Liver (tissue), 9 donors: ENCODE measurements around the gene ZSWIM4. TPM values are rescaled to one million over a fixed set of nuclear protein-coding genes. Genes with fewer than 3 reads are reported as not detected.

ENCODE experiments used
- DNase-seq: peaks from one replicate; pipeline ENCODE4 v3.0.0-alpha.2; 2017; ENCODE audit warnings: low spot score
- H3K27ac ChIP-seq, 2 donors: one replicate each; pipeline ENCODE4 v1.7.0; 2013; ENCODE audit warnings: inconsistent platforms in 2 of 2, low read length in 2 of 2, control low read depth in 1 of 2, low read depth in 1 of 2, mild to moderate bottlenecking in 1 of 2
- H3K27me3 ChIP-seq, 4 donors: one replicate each; pipeline versions ENCODE4 v1.6.1 to v1.7.0; 2013; ENCODE audit warnings: low read length in 3 of 4, inconsistent platforms in 1 of 4, mild to moderate bottlenecking in 1 of 4, moderate library complexity in 1 of 4; ENCODE audit not compliant: control insufficient read depth in 4 of 4, insufficient read depth in 4 of 4
- H3K36me3 ChIP-seq, 4 donors: one replicate each; pipeline versions ENCODE4 v1.6.1 to v1.7.0; 2013; ENCODE audit warnings: low read length in 3 of 4, mild to moderate bottlenecking in 3 of 4, low read depth in 1 of 4, moderate library complexity in 1 of 4; ENCODE audit not compliant: control insufficient read depth in 4 of 4, insufficient read depth in 3 of 4
- H3K4me1 ChIP-seq, 4 donors: one replicate each; pipeline versions ENCODE4 v1.6.1 to v1.7.0; 2013; ENCODE audit warnings: low read length in 3 of 4, mild to moderate bottlenecking in 3 of 4, moderate library complexity in 1 of 4; ENCODE audit not compliant: control insufficient read depth in 4 of 4, insufficient read depth in 4 of 4
- H3K4me3 ChIP-seq, 3 donors: one replicate each; pipeline versions ENCODE4 v1.6.1 to v1.7.0; 2013; ENCODE audit warnings: low read length in 3 of 3, control low read depth in 1 of 3, low read depth in 1 of 3, mild to moderate bottlenecking in 1 of 3
- H3K9ac ChIP-seq, 2 donors: one replicate each; pipeline ENCODE4 v1.7.0; 2013; ENCODE audit warnings: low read length in 2 of 2, mild to moderate bottlenecking in 2 of 2, moderate library complexity in 2 of 2, control low read depth in 1 of 2, low read depth in 1 of 2
- H3K9me3 ChIP-seq, 4 donors: one replicate each; pipeline versions ENCODE4 v1.6.1 to v1.7.0; 2013; ENCODE audit warnings: low read length in 3 of 4; ENCODE audit not compliant: control insufficient read depth in 4 of 4
- ATF3 ChIP-seq: IDR thresholded peaks from 2 replicates; pipeline ENCODE4 v1.6.1; 2016; ENCODE audit warnings: antibody characterized with exemption
- CTCF ChIP-seq: fragments of 150-350 bp; IDR thresholded peaks from 2 replicates; pipeline ENCODE4 v1.5.1; 2017; ENCODE audit warnings: improper control_type of control experiment, low read depth, low read length; ENCODE audit not compliant: missing input control
- EGR1 ChIP-seq, 2 donors: IDR thresholded peaks; 2 replicates each; pipeline ENCODE4 v1.6.1; 2016 to 2018; ENCODE audit warnings: antibody characterized with exemption in 2 of 2, low read depth in 2 of 2
- FOXA1 ChIP-seq: IDR thresholded peaks from 2 replicates; pipeline ENCODE4 v1.6.1; 2016; ENCODE audit warnings: antibody characterized with exemption
- HNF4A ChIP-seq, 2 donors: conservative IDR thresholded peaks; 2 replicates each; pipeline ENCODE4 v1.6.1; 2016; ENCODE audit warnings: antibody characterized with exemption in 2 of 2, mild to moderate bottlenecking in 2 of 2
- JUND ChIP-seq, 2 donors: IDR thresholded peaks; 2 replicates each; pipeline ENCODE4 v1.6.1; 2016; ENCODE audit warnings: antibody characterized with exemption in 2 of 2
- MAX ChIP-seq: IDR thresholded peaks from 2 replicates; pipeline ENCODE4 v1.6.1; 2016; ENCODE audit warnings: antibody characterized with exemption
- NR2F2 ChIP-seq: IDR thresholded peaks from 2 replicates; pipeline ENCODE4 v1.6.1; 2016; ENCODE audit warnings: antibody characterized with exemption
- RAD21 ChIP-seq, 2 donors: IDR thresholded peaks; 2 replicates each; pipeline ENCODE4 v1.6.1; 2016; ENCODE audit warnings: antibody characterized with exemption in 2 of 2, mild to moderate bottlenecking in 2 of 2
- REST ChIP-seq: IDR thresholded peaks from 2 replicates; pipeline ENCODE4 v1.6.1; 2016; ENCODE audit warnings: antibody characterized with exemption, mild to moderate bottlenecking
- YY1 ChIP-seq: IDR thresholded peaks from 2 replicates; pipeline ENCODE4 v1.6.1; 2016; ENCODE audit warnings: antibody characterized with exemption, mild to moderate bottlenecking
- WGBS: extraction: QIAGEN DNeasy Blood & Tissue Kit; methylation state at CpG from one replicate; pipeline ENCODE4 v1.1.7; 2013; 5-methylcytosine and 5-hydroxymethylcytosine counted together
- polyA plus RNA-seq, 2 donors: library from polyadenylated mRNA; stranded (reverse) in 1 of 2; unstranded in 1 of 2; fragments of 200-250 nt in 1 of 2; fragments of >200 nt in 1 of 2; fragmentation: Nextera tagmentation in 1 of 2; extraction: Ambion mirVana in 1 of 2; gene quantifications; one replicate each; pipeline versions ENCODE4 v1.2.1 to v1.2.3, GENCODE V29; 2013 to 2015
- total RNA-seq, 2 donors: library from RNA; depleted of rRNA; stranded (reverse); fragments of >200 nt; gene quantifications; one replicate each; pipeline ENCODE4 v1.2.3, GENCODE V29; 2014
- donor health status: healthy.
- donor health status: healthy.
- donor health status: healthy.
- donor health status: healthy.
- donor health status: healthy.

The ZSWIM4 gene
- total and polyA plus RNA-seq, 4 donors, result 0.14 to 2.2 (median 1.2) TPM

GRCh38 chr19:13848340-13848677 is 53.1 kb downstream of the ZSWIM4 start:
- WGBS, result 81% methylated on average over 4 of the region's 4 CpGs

More at GRCh38 chr19:13848340-13848677, 53.1 kb downstream of the ZSWIM4 start:
- peaks cover 0 to 10% (median 8%) of the 10 kb centered on the region in 4 donors for H3K4me1 ChIP-seq
- no peak overlapping the region for H3K4me3 ChIP-seq
- H3K9me3 ChIP-seq, result no peaks in the 10 kb centered on the region
- H3K36me3 ChIP-seq, result no peaks in the 10 kb centered on the region
- peak overlapping the region; percentile 86 to 94 for H3K27ac ChIP-seq
- no peak for TF ChIP-seq REST
- no peak for TF ChIP-seq HNF4A (conservative IDR thresholded peaks at IDR 0.05)
- no peak for TF ChIP-seq EGR1 (IDR thresholded peaks at IDR 0.05; ENCODE audit: low read depth in 2 of 2)
- TF ChIP-seq ATF3, result no peak
- no peak for TF ChIP-seq YY1
- no peak for TF ChIP-seq CTCF
- TF ChIP-seq FOXA1, result no peak
- TF ChIP-seq MAX, result no peak
- no peak for TF ChIP-seq NR2F2
- no peak for TF ChIP-seq RAD21 (IDR thresholded peaks at IDR 0.05)
- no peak for TF ChIP-seq JUND (IDR thresholded peaks at IDR 0.05)
- peaks cover 0 to 3% (median 0%) of the 10 kb centered on the region in 4 donors for H3K27me3 ChIP-seq
- no peak for DNase-seq
- H3K9ac ChIP-seq, result no peak overlapping the region
